Measurements from ENCODE around the gene B3GNT2.
"Not testable (repeated sequence)": the region's sequence is repeated elsewhere in the genome, so short reads cannot be mapped to it uniquely, and the experiment has no call there.

B3GNT2 gene

GRCh38 chr2:62186156-62186905 is 9.6 kb upstream of the B3GNT2 start:
- no peak for DNase-seq

DNA sequence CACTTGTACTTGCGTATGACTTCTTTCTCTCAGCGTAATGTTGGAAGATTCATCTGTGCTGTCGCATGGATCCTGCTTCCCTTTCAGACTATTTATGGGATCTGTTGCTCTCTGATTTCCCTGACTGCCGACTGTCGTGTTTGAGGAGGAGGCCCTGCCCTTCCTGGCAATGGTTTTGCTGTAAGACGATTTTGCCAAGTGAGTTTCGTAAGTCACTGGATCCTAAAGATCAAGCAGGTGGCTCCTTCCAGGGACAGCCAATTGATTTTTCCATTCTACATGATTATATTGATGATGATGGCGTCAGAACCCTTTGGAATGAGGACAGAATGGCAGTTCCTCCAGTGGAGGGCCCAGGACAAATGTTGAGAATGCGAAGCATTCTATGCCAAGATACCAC is 8.7 kb upstream of the B3GNT2 start:
- DNase-seq: no peak

DNA sequence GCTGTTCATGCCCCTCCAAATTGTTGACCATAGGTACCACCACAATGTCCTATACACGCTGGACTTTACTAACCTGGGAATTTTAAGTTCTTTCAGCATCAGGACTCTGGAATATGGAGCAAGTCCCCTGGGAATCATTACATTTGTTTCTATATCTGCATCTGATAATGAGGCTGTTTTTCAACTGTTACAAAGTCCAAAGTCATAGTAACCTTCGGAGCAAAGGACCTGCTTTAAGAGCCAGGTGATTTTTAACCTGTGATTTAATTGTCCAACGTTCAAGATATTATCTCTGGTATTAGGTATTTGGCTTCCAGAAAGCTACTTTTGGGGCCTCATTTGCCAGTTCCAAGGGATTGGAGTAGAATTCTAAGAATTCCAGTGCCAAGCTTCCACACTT is 7.5 kb upstream of the B3GNT2 start:
- DNase-seq: no peak

DNA sequence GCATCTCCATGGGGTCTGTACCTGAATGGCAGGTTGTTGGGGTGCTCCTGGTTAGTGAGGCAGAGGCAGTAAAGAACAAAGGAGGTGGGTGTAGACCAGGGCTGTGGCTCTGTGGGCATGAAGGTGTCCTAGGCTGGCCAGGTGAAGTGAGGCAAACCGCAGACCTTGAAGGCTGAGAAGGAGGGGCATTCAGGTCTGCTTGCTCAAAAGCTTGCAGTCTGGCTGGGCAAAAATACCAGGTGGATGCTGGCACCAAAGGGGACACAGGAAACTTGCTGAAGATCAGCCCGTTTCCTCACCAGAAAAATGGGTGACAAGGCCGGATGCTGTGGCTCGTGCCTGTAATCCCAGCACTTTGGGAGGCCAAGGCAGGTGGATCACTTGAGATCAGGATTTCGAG is 6.7 kb upstream of the B3GNT2 start:
- DNase-seq: no peak

DNA sequence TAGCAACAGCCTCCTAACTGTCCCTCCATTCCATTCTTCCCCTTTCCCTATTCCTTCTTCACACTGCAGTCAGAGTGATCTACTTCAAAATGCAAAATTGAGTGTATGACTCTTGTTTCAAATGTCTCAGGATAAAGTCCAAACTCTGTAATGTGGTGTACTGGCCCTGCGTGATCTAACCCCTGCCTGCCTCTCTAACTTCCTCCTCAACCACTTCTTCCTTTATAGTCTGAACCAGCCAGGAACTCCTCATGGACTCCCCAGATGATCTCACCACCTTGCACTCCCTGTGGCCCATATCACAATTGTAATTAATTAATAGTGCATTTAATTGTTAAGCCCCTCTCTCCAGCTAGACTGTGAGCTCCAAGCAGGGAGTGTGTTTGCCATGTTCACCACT is 3.1 kb upstream of the B3GNT2 start:
- no peak for DNase-seq

GRCh38 chr2:62194558-62195420 is 1.1 kb upstream of the B3GNT2 start:
- DNase-seq: no peak

DNA sequence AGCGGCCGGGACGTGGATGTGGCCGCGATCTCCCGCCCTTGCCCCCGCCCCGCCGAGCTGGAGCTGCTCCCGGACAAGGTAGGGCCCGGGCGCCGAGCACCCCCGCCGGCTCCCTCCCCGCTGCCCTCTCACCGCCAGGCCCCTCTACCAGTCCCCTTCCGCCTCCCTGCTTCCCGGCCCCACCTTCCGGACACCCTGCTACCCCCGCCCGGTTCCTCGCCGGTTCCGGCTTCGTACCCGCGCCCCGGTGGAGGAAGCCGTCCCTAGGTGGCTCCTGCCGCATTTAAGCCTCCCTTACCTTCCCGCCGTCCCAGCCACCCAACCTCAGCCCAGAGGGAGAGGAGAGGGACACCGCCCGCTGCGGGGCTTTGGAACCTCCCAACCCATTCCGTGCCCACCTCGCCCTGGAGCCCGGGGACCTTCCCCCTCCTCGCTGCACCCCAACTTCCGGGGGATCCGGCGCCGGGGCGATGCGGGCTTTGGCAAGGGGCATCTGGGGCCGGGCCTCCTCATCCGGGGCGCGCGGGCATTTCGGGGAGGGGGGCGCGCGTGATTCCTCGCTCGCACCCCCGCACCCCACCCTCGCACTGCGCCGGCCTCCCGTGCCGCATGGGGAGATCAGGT is 475 bp downstream of the B3GNT2 start:
- peak; percentile 77 for DNase-seq

DNA sequence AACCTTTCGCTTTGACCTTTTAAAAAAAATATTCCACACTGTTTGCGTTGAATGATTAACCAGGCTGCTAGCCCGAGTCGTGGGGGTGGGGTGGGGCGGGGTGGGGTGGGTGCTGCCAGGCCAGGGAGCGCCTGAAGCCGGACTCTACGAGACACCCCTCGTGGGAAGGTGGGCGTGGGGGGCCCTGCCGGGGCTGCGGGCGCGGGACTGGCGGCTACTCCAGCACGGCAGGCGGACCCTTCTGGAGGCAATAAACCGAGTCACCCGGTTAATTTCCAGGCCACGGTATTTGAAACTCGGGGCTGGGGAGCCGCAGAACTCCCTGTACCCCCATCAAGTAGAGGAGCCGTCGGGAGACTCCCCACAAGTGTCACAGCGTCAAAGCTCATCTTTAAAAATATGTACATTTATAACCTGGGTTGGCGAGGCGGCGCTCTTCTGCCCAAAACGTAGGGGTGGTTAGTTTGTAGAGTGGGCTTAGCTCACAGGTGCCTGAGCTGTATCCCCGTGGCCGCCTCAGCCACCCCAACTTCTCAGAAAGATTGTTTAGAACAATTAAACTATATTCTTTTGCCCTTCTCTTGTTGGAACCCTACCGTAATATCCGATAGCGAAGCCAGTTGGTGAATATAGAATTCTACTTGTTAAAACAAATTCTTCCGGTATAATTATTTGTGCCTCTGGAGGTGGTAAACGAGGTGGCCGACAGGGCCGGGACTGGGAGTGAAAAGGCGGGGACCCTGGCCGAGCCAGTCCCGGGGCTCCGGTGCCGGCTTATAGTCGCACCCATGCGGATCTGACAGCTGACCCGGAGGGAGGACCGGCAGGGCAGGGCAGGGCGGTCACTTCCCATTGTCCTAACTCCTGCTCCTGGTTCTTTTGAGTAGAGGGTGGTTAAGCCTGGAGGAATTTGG is 1.4 kb downstream of the B3GNT2 start:
- DNase-seq: peak; percentile 60

DNA sequence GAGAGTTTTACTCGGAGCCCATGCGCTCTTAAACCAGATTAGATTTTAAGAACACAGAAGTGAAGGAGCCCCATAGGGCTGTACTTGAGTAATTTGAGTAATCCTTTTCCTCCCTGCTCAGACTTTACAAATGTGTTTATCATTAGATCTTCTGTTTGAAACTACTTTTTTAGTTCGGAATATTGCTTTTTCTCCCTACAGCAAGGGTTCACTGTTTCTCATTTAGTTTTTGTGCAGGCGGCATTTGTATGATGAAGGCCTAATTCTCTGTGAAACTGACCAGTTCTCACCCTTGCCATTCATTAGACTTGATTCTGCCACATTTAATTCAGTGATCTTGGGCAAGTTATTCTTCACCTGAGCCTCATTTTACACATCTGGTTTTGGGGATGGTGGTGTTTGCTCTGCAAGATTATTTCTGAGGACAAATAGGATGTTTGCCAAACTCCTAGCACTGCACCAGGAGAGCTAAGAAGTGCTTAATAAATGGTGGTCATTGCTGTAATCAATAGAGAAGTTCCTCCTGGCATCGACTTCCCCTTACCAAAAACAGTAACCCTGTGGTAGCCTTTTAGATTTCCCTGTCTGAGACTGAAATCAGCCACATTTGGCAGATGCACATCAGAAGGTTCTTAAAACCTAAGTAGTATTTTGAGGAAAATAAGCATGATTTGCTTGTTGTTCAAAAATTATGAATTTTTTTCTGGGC is 2.2 kb downstream of the B3GNT2 start:
- DNase-seq: no peak

DNA sequence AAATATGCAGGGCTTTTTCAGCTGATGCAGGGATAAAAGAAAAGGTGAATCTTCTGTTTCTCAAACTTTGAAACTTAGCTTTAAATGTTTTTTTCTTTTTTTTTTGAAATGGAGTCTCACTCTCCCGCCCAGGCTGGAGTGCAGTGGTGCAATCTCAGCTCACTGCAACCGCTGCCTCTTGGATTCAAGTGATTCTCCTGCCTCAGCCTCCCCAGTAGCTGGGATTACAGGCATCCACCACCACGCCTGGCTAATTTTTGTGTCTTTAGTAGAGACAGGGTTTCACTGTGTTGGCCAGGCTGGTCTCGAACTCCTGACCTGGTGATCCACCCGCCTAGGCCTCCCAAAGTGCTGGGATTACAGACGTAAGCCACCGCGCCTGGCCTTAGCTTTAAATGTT is 2.9 kb downstream of the B3GNT2 start:
- DNase-seq: not testable (repeated sequence)

DNA sequence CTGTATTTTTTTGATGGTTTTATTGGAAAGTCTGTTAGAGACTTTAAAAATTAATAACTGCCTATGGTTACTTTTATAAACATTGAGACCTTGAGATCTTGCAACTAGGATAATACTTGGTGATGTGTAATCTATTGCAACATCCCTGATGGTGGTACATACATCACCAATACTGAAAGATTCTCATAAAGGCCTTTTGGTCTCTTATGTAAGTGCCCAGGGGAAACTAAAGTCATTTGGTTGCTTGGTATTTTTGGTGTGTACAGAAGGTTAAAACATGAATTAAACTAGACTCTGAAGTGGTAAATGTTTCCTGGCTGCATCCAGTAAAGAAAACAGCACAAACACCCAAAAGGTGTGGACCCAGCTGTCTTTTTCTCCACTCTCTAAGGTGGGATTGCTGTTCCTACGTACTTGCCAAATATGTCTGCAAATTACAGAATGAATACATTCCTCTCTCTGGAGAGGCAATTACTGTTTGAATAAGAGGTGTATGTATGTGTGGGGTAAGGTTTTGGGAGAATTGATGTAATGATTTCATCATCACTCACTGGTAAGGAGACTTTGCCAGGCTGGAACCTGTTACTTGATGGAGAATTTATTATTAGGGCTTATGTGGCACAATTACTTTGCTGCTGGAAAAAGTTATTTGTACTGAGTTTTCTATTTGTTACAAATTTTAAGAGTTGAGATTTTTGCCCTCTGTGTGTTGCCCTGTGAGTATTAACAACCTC is 3.6 kb downstream of the B3GNT2 start:
- DNase-seq: no peak

GRCh38 chr2:62200291-62200841 is 4.5 kb downstream of the B3GNT2 start:
- no peak for DNase-seq

GRCh38 chr2:62200868-62201267 is 5.0 kb downstream of the B3GNT2 start:
- no peak for DNase-seq

DNA sequence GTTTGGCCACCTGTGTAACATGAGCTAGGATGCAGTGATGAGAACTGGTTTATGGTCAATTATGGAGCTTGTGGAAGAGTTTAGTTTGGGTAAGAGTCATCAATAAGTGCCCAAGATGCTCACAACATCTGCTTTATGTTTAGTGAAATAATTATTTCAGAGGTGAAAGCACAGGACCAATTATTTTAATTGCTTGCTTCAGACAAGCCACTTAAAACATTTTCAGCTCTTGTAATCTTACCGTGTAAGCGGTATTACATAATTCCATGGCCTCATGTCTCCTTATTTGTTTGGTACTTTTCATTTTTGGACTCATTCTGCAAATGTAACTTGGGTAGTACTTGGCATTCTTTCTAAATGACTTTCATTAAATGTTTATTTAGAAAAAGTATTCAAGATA is 5.4 kb downstream of the B3GNT2 start:
- no peak for DNase-seq

DNA sequence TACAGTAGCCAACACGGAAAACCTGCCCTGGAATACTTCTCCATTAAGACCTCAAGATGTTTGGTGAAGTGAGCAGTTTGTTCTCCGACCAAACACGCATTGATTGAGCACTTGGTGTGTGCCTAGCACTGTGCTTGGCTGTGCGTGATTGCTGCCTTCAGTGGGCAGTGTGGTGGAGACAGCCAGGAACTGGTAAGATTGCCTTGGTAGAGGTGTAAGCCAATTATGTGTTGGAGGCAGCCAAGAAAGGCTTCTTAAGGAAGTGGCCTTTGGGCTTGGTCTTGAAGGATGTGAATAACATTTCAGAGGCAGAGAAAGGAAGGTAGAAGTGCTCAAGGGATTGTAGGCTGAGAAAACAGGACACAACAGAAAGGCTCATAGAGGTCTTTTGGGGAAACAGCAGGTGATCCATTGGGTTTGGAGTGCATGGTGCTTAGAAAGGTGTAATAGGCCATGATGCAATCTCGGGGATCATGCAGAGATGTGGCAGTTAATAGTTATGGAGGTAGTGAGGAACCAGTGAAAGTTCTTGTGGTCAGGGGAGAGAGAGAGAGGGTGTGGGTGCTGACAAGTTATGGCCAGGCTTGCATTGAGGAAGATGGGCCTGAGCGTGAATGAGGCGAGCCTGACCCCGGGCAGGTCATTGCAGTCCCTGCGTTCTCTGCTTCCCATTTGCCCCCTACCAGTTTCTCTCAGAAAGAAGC is 6.3 kb downstream of the B3GNT2 start:
- DNase-seq: no peak

DNA sequence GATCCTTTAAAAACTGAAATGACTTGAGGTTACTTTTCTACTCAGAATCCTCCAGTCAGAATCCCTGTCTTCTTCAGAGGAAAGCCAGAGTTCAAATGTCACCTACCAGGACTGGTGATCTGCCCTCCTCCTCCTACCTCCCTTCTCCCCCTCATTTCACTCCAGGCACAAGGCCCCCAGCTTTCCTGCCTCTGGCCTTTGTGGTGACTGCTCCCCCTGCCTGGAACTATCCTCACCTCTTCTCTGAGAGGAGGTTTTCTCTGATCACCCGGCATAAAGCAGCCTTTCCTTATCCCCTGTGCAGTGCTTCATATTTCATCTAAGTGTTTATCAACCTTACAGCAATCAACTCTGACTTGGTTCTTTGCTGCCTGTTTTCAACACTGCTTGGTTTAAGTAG is 6.8 kb downstream of the B3GNT2 start:
- DNase-seq: no peak

GRCh38 chr2:62203459-62203858 is 7.5 kb downstream of the B3GNT2 start:
- no peak for DNase-seq

GRCh38 chr2:62204998-62205496 is 9.1 kb downstream of the B3GNT2 start:
- no peak for DNase-seq

GRCh38 chr2:62205554-62205953 is 9.6 kb downstream of the B3GNT2 start:
- DNase-seq: no peak

- no peak for DNase-seq
These were observed 10.1 kb downstream of the B3GNT2 start for GRCh38 chr2:62206024-62206423.
